ENCODE results near the gene HSD11B1L.

The HSD11B1L gene

DNA sequence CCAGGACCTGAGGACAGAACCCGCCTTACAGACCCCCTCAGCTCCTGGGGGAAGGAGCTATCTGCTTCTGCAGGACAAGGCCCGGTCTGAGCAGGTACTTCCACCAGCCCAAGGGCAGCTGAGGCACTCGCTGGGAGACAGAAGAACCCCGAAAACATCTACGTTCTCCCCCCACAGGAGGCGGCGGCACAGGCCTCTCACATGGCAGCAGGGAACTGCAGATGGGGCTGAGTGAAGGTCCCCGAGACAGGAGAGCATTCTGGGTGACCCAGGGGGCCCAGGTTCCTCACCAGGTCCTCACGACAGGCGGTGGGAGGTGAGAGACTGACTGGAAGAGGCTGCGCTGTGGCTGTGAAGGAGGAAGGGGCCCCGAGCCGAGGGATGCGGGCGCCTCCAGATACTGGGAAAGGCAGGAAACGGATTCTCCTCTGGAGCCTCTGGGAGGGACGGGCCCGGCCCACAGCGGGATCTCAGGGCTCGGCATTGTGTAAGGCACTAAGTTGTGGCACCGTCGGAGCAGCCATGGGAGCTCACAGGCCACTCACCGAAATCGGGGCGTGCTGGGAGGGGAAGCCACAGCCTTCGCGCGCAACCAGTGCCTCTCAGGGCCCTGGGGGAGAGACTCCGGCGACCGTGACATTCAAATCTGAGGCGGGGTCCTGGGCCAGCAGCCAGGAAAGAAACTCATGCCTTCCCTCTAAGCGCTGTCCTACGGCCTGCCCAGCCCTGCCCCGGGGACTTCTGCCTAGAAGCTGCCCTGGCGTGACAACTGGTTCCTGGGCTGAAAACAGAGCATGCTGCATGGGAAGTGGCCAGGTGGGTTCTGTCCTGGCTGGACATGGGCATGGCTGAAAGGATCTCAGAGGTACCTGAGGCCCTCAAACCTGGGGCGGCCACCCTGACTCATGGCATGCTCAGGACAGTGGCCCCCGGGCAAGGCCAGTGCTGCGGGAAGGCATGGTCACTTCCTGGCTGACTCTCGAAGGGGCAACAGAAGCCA is 23.3 kb downstream of the HSD11B1L start:
- no peaks in the 10 kb centered on the region for H3K27me3 ChIP-seq (ENCODE audit: control insufficient read depth, insufficient read depth, low read length)
- no peak overlapping the region for H3K4me3 ChIP-seq (ENCODE audit: low read depth, low read length)
- no peak overlapping the region for H3K27ac ChIP-seq
- H3K9me3 ChIP-seq (ENCODE audit: control insufficient read depth, low read length) = no peaks in the 10 kb centered on the region
- no peak overlapping the region for H3K4me2 ChIP-seq (ENCODE audit: low read length)
- H3K79me2 ChIP-seq = peaks cover 11% of the 10 kb centered on the region
- H2AFZ ChIP-seq = no peak overlapping the region
- no peaks in the 10 kb centered on the region for H3K4me1 ChIP-seq
- H3K36me3 ChIP-seq (ENCODE audit: control insufficient read depth, insufficient read depth, low read length) = no peaks in the 10 kb centered on the region
- no peak for TF ChIP-seq CTCF (IDR thresholded peaks at IDR 0.05)
- H3K9ac ChIP-seq = no peak overlapping the region

DNA sequence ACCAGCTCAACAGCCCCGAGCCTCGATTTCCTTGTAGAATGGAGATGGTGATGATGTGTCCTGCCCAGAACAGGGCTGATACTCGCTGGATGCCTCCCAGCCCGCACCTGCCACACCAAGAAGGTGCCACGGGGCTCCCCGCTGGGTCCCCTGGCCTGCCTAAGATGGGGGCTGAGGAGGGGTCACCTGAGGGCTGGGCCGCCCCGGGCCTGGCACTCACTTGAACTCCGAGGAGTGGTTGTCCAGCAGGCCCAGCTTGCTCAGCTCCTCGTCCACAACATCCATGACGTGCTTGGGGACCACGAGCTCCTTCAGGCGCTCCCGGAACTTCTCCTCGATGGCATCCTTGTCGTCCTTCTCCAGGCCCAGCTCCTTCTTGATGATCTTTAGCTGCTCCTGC is 24.7 kb downstream of the HSD11B1L start:
- Histone ChIP-seq H3K79me2 (peaks cover 9% of the 10 kb centered on the region), H3K4me1 (no peaks in the 10 kb centered on the region), H2AFZ (no peak overlapping the region), H3K36me3 (ENCODE audit: control insufficient read depth, insufficient read depth, low read length) (no peaks in the 10 kb centered on the region), H3K4me2 (ENCODE audit: low read length) (no peak overlapping the region), H3K27ac (no peak overlapping the region), H3K27me3 (ENCODE audit: control insufficient read depth, insufficient read depth, low read length) (no peaks in the 10 kb centered on the region), H3K9me3 (ENCODE audit: control insufficient read depth, low read length) (no peaks in the 10 kb centered on the region), H3K4me3 (ENCODE audit: low read depth, low read length) (no peak overlapping the region), H3K9ac (no peak overlapping the region)
- no peak for TF ChIP-seq CTCF (IDR thresholded peaks at IDR 0.05)

DNA sequence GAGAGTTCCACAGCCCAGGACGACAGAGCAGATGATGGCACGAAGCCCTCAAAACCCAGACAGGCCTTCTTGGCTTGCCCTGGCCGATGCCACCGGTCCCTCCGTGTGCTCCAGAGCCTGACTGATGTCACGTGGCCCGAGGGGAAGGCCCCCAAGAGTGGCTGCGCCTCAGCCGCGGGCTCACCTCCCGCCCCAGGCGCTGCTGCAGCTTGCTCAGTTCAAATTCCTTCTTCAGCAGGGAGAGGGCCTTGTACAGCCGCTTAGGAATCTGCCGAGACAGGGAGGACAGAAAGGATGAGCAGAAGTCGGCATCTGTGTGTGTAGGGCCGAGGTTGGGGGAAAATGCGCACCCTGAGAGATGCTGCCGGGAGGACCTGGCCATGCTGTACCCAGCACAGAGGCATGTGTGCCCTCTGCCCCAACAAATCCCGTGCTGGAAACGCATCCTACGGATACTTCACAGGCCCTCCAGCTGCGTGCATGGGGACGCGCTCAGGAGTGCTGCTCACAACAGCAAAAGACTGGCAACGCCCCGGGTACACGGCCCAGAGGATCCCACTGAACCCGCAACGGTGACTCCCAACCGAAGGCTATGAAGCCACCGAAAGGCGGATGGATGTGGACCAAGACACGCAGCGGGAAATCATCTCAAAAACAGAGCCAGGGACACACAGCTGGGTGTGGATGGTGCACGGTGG is 26.2 kb downstream of the HSD11B1L start:
- Histone ChIP-seq H3K79me2 (peaks cover 7% of the 10 kb centered on the region), H3K27ac (no peak overlapping the region), H3K4me2 (ENCODE audit: low read length) (no peak overlapping the region), H3K36me3 (ENCODE audit: control insufficient read depth, insufficient read depth, low read length) (no peaks in the 10 kb centered on the region), H3K4me1 (no peaks in the 10 kb centered on the region), H3K9ac (no peak overlapping the region), H3K4me3 (ENCODE audit: low read depth, low read length) (no peak overlapping the region), H2AFZ (no peak overlapping the region), H3K27me3 (ENCODE audit: control insufficient read depth, insufficient read depth, low read length) (no peaks in the 10 kb centered on the region), H3K9me3 (ENCODE audit: control insufficient read depth, low read length) (no peaks in the 10 kb centered on the region)
- no peak for TF ChIP-seq CTCF (IDR thresholded peaks at IDR 0.05)

DNA sequence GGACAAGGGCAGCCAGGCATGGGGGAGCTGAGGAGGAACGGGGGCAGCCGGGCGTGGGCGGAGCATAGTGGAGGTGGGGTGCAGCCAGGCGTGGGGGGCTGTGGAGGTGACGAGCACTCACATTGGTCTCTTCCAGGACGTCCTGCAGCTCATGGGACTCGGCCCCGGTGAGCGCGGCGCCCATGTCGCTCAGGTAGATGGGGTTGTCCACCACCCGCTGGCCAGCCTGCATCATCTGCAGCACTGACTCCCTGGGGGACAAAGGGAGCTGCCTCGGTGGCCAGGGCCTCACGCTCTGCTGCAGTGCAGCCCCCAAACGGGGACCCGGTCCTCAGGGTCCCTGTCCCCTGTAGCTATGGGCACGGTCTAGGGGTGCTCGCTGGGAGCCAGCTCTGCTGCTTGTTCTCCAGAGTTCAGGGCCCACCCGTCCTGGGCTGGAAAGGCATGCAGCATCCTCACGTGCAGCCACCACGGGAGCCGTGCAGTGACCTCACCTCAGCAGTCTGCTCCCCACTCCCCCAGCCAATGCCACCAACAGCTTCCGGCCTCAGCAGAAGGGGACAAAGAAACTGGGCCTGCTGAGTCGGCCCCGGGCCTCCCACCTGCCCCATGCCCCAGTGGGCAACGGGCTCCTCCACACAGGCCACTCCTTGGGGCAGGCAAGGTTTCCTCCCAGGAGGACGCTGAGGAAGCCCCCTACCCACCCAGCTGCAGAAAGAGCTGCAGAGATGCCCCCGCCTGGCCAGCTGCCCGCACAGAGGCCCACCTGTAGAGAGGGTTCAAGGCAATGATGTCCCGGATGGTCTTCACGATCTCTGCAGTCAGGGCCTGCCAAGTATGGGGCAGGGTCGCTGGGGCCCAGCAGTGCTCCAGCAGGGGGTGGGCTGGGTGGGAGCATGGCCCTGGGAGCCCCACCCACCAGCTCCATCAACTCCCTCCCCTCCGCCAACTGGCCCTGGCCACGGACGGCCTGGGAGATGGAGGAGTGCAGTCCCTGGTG is 27.0 kb downstream of the HSD11B1L start:
- H3K9me3 ChIP-seq (ENCODE audit: control insufficient read depth, low read length) = no peaks in the 10 kb centered on the region
- no peaks in the 10 kb centered on the region for H3K27me3 ChIP-seq (ENCODE audit: control insufficient read depth, insufficient read depth, low read length)
- no peaks in the 10 kb centered on the region for H3K36me3 ChIP-seq (ENCODE audit: control insufficient read depth, insufficient read depth, low read length)
- peaks cover 9% of the 10 kb centered on the region for H3K79me2 ChIP-seq
- no peak overlapping the region for H3K9ac ChIP-seq
- no peak overlapping the region for H2AFZ ChIP-seq
- no peak overlapping the region for H3K27ac ChIP-seq
- H3K4me3 ChIP-seq (ENCODE audit: low read depth, low read length) = no peak overlapping the region
- no peak overlapping the region for H3K4me2 ChIP-seq (ENCODE audit: low read length)
- TF ChIP-seq CTCF (IDR thresholded peaks at IDR 0.05) = no peak
- no peaks in the 10 kb centered on the region for H3K4me1 ChIP-seq
